Smooth muscle cell (in vitro differentiated cells): Measurements from ENCODE around the gene SEPHS1. TPM values are rescaled to one million over a fixed set of nuclear protein-coding genes. Genes with fewer than 3 reads are reported as not detected.
A peak's percentile ranks its signal among the peaks of the same experiment; 100 is the strongest.

Experiments
- DNase-seq: peaks from one replicate; lab custom pipeline; 2025; ENCODE audit not compliant: unreplicated experiment; lab: John Stamatoyannopoulos, UW
- H2AFZ ChIP-seq: fragments of 200-600 bp; sonication (generic); 2 replicates; pipeline ENCODE4 v1.6.0; 2016; ENCODE audit warnings: antibody characterized with exemption, low read depth, mild to moderate bottlenecking
- H3F3A ChIP-seq: fragments of 200-600 bp; sonication (generic); 2 replicates; pipeline ENCODE4 v1.6.0; 2017; ENCODE audit warnings: antibody characterized with exemption, low read depth
- H3K27ac ChIP-seq: fragments of 200-600 bp; sonication (generic); 2 replicates; pipeline ENCODE4 v1.5.1; 2016; ENCODE audit warnings: low read depth, mild to moderate bottlenecking
- H3K27me3 ChIP-seq: fragments of 200-600 bp; sonication (generic); 2 replicates; pipeline ENCODE4 v1.6.1; 2016; ENCODE audit warnings: low read depth, mild to moderate bottlenecking
- H3K36me3 ChIP-seq: fragments of 200-600 bp; sonication (generic); 2 replicates; pipeline ENCODE4 v1.5.1; 2016; ENCODE audit warnings: low read depth
- H3K4me1 ChIP-seq: fragments of 200-600 bp; sonication (generic); 2 replicates; pipeline ENCODE4 v1.5.1; 2016; ENCODE audit warnings: low read depth
- H3K4me2 ChIP-seq: fragments of 200-600 bp; sonication (generic); 2 replicates; pipeline ENCODE4 v1.6.0; 2016; ENCODE audit warnings: mild to moderate bottlenecking
- H3K4me3 ChIP-seq: fragments of 200-600 bp; sonication (generic); 2 replicates; pipeline ENCODE4 v1.5.1; 2016; ENCODE audit warnings: mild to moderate bottlenecking
- H3K79me2 ChIP-seq: fragments of 200-600 bp; sonication (generic); 2 replicates; pipeline ENCODE4 v1.6.0; 2016; ENCODE audit warnings: low read depth, mild to moderate bottlenecking
- H3K9ac ChIP-seq: fragments of 200-600 bp; sonication (generic); 2 replicates; pipeline ENCODE4 v1.6.0; 2016; ENCODE audit warnings: low read depth
- H3K9me3 ChIP-seq: fragments of 200-600 bp; sonication (generic); replicated peaks from 2 replicates; pipeline ENCODE4 v1.5.1; 2016; ENCODE audit warnings: low read depth
- H4K20me1 ChIP-seq: fragments of 200-600 bp; sonication (generic); 2 replicates; pipeline ENCODE4 v1.6.0; 2016; ENCODE audit warnings: low read depth
- CTCF ChIP-seq: fragments of 200-600 bp; sonication (generic); IDR thresholded peaks from 2 replicates; pipeline ENCODE4 v1.5.1; 2017; ENCODE audit warnings: borderline replicate concordance, mild to moderate bottlenecking, antibody characterized with exemption; ENCODE audit not compliant: insufficient read depth, poor library complexity, severe bottlenecking
- WGBS: methylation state at CpG from one replicate; pipeline ENCODE4 v1.1.7; 2016; ENCODE audit warnings: low lambda C conversion rate; 5-methylcytosine and 5-hydroxymethylcytosine counted together
- polyA plus RNA-seq: library from polyadenylated mRNA; unstranded; fragments of >200 nt; fragmentation: Nextera tagmentation; extraction: Ambion mirVana; gene quantifications from 2 replicates; pipeline ENCODE4 v1.2.1, GENCODE V29; 2016
- total RNA-seq: library from RNA; depleted of rRNA; stranded (reverse); fragments of >200 nt; gene quantifications from 2 replicates; pipeline ENCODE4 v1.2.3, GENCODE V29; 2014

The SEPHS1 gene
- total and polyA plus RNA-seq, 2 experiments from 2014 or later, result 29.5 to 48.3 TPM

- Histone ChIP-seq H3K9ac (no peak overlapping the region), H3K4me2 (peak overlapping the region; percentile 57), H3K27ac (no peak overlapping the region), H3K27me3 (no peaks in the 10 kb centered on the region), H2AFZ (peak overlapping the region; percentile 27), H3K4me1 (no peaks in the 10 kb centered on the region), H3K79me2 (no peaks in the 10 kb centered on the region), H3F3A (no peaks in the 10 kb centered on the region), H4K20me1 (no peaks in the 10 kb centered on the region), H3K9me3 (no peaks in the 10 kb centered on the region), H3K36me3 (no peaks in the 10 kb centered on the region), H3K4me3 (no peak overlapping the region)
- 20% methylated on average over 13 of the region's 14 CpGs for WGBS
- peak; percentile 33 for TF ChIP-seq CTCF
- peak; percentile 5 for DNase-seq
Measured at GRCh38 chr10:13271552-13272163, 76.4 kb downstream of the SEPHS1 start.

- Histone ChIP-seq H3K9ac (no peak overlapping the region), H3K4me2 (no peak overlapping the region), H3K9me3 (no peaks in the 10 kb centered on the region), H3K27me3 (no peaks in the 10 kb centered on the region), H3K36me3 (no peaks in the 10 kb centered on the region), H3K79me2 (no peaks in the 10 kb centered on the region), H3K4me3 (no peak overlapping the region), H2AFZ (no peak overlapping the region), H4K20me1 (no peaks in the 10 kb centered on the region), H3F3A (no peaks in the 10 kb centered on the region), H3K27ac (no peak overlapping the region), H3K4me1 (no peaks in the 10 kb centered on the region)
- no peak for TF ChIP-seq CTCF
- 74% methylated on average over 9 of the region's 9 CpGs for WGBS
- DNase-seq, result no peak
Measured at GRCh38 chr10:13270877-13271551, 77.1 kb downstream of the SEPHS1 start.

- Histone ChIP-seq H3K4me1 (no peaks in the 10 kb centered on the region), H3K79me2 (no peaks in the 10 kb centered on the region), H2AFZ (no peak overlapping the region), H3K4me2 (no peak overlapping the region), H4K20me1 (no peaks in the 10 kb centered on the region), H3K4me3 (no peak overlapping the region), H3K9me3 (no peaks in the 10 kb centered on the region), H3K27ac (no peak overlapping the region), H3K9ac (no peak overlapping the region), H3K36me3 (no peaks in the 10 kb centered on the region), H3K27me3 (no peaks in the 10 kb centered on the region), H3F3A (no peaks in the 10 kb centered on the region)
- DNase-seq, result no peak
- no peak for TF ChIP-seq CTCF
- WGBS, result 38% methylated on average over 3 of the region's 3 CpGs
Measured at GRCh38 chr10:13268841-13269240, 79.3 kb downstream of the SEPHS1 start.

- H3K79me2 ChIP-seq, result no peaks in the 10 kb centered on the region
- no peaks in the 10 kb centered on the region for H3K4me1 ChIP-seq
- no peaks in the 10 kb centered on the region for H3K27me3 ChIP-seq
- no peak for DNase-seq
- 79% methylated on average over 4 of the region's 4 CpGs for WGBS
- no peak overlapping the region for H3K4me2 ChIP-seq
- H3K9ac ChIP-seq, result no peak overlapping the region
- H3K36me3 ChIP-seq, result no peaks in the 10 kb centered on the region
- TF ChIP-seq CTCF, result no peak
- H2AFZ ChIP-seq, result no peak overlapping the region
- H3K9me3 ChIP-seq, result no peaks in the 10 kb centered on the region
- no peak overlapping the region for H3K27ac ChIP-seq
- H4K20me1 ChIP-seq, result no peaks in the 10 kb centered on the region
- H3K4me3 ChIP-seq, result no peak overlapping the region
- no peaks in the 10 kb centered on the region for H3F3A ChIP-seq
Measured at GRCh38 chr10:13268310-13268709, 79.8 kb downstream of the SEPHS1 start.
